ENCODE results near the gene GLO1.

GRCh38 chr6:38678178-38678760 is 24.7 kb downstream of the GLO1 start:
- no peak for TF ChIP-seq CTCF (IDR thresholded peaks at IDR 0.05)
- no peak for TF ChIP-seq POLR2A (IDR thresholded peaks at IDR 0.05)
- no peak for TF ChIP-seq EP300 (IDR thresholded peaks at IDR 0.05)

Measured in sigmoid colon (tissue), 4 donors.